GM21576 (cell line): ENCODE results near the gene LRP1.
A peak's percentile ranks its signal among the peaks of the same experiment; 100 is the strongest.

ENCODE experiments used
- ATAC-seq: cut with Tn5 transposase; IDR thresholded peaks from one replicate; pipeline ENCODE4 v1.9.1; 2021; ENCODE audit warnings: mild to moderate bottlenecking, moderate library complexity; ENCODE audit not compliant: unreplicated experiment

Gene LRP1

GRCh38 chr12:57127726-57128518 is at the start of gene LRP1:
Gene LRP1 (plus strand): TSS chr12:57128483. CDS start chr12:57128965, 482 bp downstream.
- no peak for ATAC-seq

GRCh38 chr12:57078519-57079404 is 49.5 kb upstream of the LRP1 start, which contains the start of gene NEMP1:
Gene NEMP1 (minus strand): TSS chr12:57078791. CDS start chr12:57078745, 46 bp downstream.
- ATAC-seq: peak; percentile 95

- ATAC-seq: no peak
Measured at GRCh38 chr12:57079821-57080220, 48.5 kb upstream of the LRP1 start.

- no peak for ATAC-seq
Measured at GRCh38 chr12:57080855-57081254, 47.4 kb upstream of the LRP1 start.

- no peak for ATAC-seq
Measured at GRCh38 chr12:57085999-57086492, 42.2 kb upstream of the LRP1 start.

GRCh38 chr12:57086493-57087009 is 41.7 kb upstream of the LRP1 start:
- no peak for ATAC-seq

GRCh38 chr12:57087010-57087690 is 41.1 kb upstream of the LRP1 start:
- ATAC-seq: peak; percentile 26

- ATAC-seq: peak; percentile 36
Measured at GRCh38 chr12:57087691-57088353, 40.5 kb upstream of the LRP1 start.

- peak; percentile 52 for ATAC-seq
Measured at GRCh38 chr12:57088354-57089270, 39.7 kb upstream of the LRP1 start, which contains the start of gene NAB2. Gene NAB2 (plus strand): TSS chr12:57089114. CDS start chr12:57089272, 158 bp downstream.

- no peak for ATAC-seq
Measured at GRCh38 chr12:57089271-57090245, 38.7 kb upstream of the LRP1 start.

GRCh38 chr12:57090490-57090889 is 37.8 kb upstream of the LRP1 start:
- no peak for ATAC-seq

GRCh38 chr12:57090924-57091637 is 37.2 kb upstream of the LRP1 start:
- ATAC-seq: no peak

GRCh38 chr12:57091638-57092528 is 36.4 kb upstream of the LRP1 start:
- ATAC-seq: no peak

- ATAC-seq: no peak
Measured at GRCh38 chr12:57092529-57092862, 35.8 kb upstream of the LRP1 start.

- ATAC-seq: no peak
Measured at GRCh38 chr12:57092876-57093414, 35.3 kb upstream of the LRP1 start.
